HG03045 (cell line): ENCODE data around the gene DPH1.

Source experiments
- ATAC-seq: cut with Tn5 transposase; IDR thresholded peaks from one replicate; pipeline ENCODE4 v1.9.1; 2021; ENCODE audit warnings: mild to moderate bottlenecking, moderate library complexity; ENCODE audit not compliant: unreplicated experiment

Gene DPH1

GRCh38 chr17:2076087-2076984 lies 46.4 kb downstream of the DPH1 start:
- no peak for ATAC-seq

- ATAC-seq, result no peak
Observed at GRCh38 chr17:2077040-2077439, 47.1 kb downstream of the DPH1 start.

GRCh38 chr17:2081564-2081963 lies 51.6 kb downstream of the DPH1 start:
- no peak for ATAC-seq

- ATAC-seq, result no peak
Observed at GRCh38 chr17:2082003-2082781, 52.2 kb downstream of the DPH1 start.

- no peak for ATAC-seq
Observed at GRCh38 chr17:2083613-2084035, 53.7 kb downstream of the DPH1 start.

GRCh38 chr17:2084036-2084765 lies 54.2 kb downstream of the DPH1 start:
- ATAC-seq, result no peak

- no peak for ATAC-seq
Observed at GRCh38 chr17:2084766-2085647, 55.1 kb downstream of the DPH1 start.

- no peak for ATAC-seq
Observed at GRCh38 chr17:2085648-2085949, 55.6 kb downstream of the DPH1 start.

GRCh38 chr17:2086306-2086705 lies 56.4 kb downstream of the DPH1 start:
- no peak for ATAC-seq

GRCh38 chr17:2087597-2088211 lies 57.8 kb downstream of the DPH1 start:
- ATAC-seq, result no peak

GRCh38 chr17:2089021-2089422 lies 59.1 kb downstream of the DPH1 start:
- ATAC-seq, result peak; percentile 22

- ATAC-seq, result no peak
Observed at GRCh38 chr17:2090210-2090641, 60.3 kb downstream of the DPH1 start.

GRCh38 chr17:2090804-2091534 lies 61.0 kb downstream of the DPH1 start:
- no peak for ATAC-seq

- no peak for ATAC-seq
Observed at GRCh38 chr17:2092253-2092652, 62.3 kb downstream of the DPH1 start.

GRCh38 chr17:2093349-2093748 lies 63.4 kb downstream of the DPH1 start:
- ATAC-seq, result no peak
